DMS53 treated with DMSO at 0.1 percent for 48 hours (cell line): ENCODE data around the gene GJD3.

Experiments used
- DNase-seq: peaks from one replicate; lab custom pipeline; 2025; ENCODE audit not compliant: unreplicated experiment; lab: John Stamatoyannopoulos, UW

GJD3 gene

DNA sequence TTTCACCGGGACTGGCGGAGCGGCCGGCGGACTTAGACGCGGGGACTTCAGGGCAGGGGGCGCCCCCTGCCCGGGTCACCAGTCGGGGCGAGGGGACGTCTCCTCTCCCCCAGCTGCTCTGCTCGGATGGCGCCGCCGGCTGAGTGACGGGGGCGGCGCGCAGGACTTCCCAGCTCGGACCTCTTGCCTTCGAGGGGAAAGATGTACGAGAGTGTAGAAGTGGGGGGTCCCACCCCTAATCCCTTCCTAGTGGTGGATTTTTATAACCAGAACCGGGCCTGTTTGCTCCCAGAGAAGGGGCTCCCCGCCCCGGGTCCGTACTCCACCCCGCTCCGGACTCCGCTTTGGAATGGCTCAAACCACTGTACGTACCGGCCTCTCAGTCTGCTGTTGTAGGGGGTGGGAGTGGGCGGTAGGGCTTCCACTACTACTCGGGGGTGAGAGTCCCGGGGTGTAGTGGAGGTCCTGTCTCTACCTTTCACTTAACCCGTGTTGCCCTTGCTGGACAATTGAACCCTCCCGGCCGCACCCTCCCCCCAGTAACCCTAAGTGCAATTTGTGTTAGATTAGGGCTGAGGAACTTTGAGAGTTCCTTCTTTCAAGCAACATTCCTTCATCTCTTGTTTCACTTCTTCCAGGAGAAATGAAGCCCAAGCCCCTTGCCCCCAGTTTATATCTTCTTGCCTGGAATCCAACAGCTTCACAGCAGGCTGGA is 21.9 kb downstream of the GJD3 start:
- DNase-seq: no peak

DNA sequence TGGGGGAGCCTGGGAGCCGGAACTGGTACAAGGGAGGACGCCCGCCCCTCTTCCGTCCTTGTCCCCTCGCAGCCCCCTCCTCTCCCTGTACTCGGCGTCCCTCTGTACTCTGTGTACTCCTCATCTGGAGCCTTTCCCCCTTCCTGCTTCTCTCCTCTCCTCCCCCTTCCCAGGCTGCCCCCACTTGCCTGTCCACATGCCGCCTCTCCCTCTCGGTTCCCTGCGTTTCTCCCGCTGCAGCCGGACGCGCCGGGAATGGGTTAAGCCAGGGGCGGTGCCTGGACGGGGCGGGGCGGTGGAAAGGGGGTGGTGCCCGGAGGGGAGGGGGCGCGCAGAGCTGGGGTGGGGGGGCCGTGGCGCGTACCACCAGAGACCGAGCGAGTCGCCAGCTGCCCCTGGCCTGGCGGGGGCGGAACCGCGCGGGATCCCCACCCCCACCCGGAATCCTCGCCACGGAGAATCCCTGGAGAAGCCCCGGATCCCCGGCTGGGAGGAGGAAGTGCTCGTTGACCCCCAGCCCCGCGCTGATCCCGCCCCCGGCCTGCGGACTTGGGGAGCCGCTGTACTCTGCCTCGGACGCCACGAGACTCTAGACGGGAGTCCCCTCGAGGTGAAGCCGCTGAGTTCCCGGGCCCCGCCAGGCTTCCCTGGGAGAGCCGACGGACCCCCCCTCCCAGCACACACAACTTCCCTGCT is 22.6 kb downstream of the GJD3 start:
- no peak for DNase-seq

DNA sequence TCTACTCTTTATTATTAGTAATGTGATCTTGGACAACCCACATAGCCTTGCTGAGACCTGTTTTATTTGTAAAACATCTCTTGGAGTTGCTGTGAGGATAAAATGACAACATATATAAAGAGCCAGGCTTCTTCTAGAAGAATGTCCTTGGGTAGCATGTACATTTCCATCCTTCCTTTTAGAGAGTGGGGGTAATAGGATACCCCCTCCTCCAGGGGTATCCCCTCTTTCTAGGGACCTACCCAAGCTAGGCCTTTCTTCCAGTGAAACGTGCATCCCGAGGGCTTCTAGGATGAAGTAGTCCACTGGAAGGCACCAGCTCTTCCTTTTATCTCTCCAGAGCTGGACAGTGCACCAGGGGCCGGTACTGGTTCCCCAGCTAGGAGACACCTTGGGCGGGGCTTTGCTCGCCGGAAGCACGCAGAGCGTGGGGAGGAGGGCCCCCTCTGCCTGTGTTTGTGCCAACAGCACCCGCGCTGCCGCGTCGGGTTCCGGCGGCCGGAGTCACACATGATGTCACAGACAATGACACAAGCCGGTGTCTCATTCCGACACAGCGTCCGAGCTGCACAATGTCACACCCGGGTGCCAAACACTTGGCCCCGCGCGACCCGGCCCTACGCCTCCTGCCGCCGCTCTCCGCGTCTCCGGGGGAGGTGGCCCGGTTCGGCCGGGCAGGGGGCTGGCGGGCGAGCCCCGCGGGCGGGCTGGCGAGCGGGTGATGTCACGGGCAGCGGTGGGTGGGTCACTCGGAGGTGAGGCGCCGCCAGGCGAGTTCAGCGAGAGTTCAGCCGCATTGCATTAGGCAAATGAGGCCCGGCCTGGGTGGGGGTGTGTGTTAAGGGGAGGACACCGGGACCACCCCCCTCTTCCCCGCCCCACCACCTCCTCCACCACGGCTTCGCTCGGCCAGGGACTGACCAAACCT is 23.4 kb downstream of the GJD3 start:
- DNase-seq: peak; percentile 84

- DNase-seq: no peak
Observed at GRCh38 chr17:40340327-40340726, 24.2 kb downstream of the GJD3 start.

GRCh38 chr17:40338941-40339649 is 25.4 kb downstream of the GJD3 start:
- DNase-seq: no peak

DNA sequence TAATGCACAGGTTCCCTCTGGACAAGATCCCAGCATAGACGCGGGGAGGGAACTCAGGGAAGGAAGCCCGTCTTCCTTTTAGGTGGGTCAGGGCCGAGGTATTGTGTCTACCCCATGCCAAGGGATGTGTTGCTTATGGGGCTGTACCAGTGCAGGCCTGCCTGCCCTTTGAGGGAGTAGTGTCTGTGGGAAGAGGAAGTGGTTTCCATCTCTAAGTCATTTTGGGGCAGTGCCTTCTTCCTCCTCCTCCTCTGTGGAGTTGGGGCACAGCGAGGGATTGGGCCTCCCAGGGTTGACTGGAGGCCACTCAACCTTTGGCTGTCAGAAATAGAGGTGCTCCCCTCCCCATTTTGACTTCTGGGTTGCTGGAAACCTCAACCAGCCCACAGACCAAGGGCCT is 26.5 kb downstream of the GJD3 start:
- DNase-seq: no peak

DNA sequence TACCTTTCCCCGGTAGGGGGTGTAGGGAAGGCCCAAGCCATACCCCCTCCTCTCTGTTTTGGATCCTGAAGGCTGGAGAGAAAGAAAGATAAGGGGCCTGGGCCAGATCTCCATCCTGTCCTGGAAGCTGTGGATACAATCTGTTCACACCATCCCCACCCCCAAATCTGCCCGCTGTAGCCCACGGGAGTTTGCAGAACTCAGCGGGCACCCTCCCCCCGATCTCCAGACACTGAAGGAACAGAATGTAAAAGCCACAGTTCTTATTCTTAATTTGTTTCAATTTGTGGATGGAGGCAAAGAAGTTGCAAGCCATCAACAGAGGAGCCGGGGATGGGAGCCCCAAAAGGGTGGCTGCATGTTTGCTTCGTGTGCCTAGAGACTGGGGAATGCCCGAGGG is 27.2 kb downstream of the GJD3 start:
- DNase-seq: no peak

GRCh38 chr17:40335620-40336019 is 28.9 kb downstream of the GJD3 start:
- no peak for DNase-seq

- DNase-seq: no peak
Observed at GRCh38 chr17:40333781-40334448, 30.6 kb downstream of the GJD3 start.

DNA sequence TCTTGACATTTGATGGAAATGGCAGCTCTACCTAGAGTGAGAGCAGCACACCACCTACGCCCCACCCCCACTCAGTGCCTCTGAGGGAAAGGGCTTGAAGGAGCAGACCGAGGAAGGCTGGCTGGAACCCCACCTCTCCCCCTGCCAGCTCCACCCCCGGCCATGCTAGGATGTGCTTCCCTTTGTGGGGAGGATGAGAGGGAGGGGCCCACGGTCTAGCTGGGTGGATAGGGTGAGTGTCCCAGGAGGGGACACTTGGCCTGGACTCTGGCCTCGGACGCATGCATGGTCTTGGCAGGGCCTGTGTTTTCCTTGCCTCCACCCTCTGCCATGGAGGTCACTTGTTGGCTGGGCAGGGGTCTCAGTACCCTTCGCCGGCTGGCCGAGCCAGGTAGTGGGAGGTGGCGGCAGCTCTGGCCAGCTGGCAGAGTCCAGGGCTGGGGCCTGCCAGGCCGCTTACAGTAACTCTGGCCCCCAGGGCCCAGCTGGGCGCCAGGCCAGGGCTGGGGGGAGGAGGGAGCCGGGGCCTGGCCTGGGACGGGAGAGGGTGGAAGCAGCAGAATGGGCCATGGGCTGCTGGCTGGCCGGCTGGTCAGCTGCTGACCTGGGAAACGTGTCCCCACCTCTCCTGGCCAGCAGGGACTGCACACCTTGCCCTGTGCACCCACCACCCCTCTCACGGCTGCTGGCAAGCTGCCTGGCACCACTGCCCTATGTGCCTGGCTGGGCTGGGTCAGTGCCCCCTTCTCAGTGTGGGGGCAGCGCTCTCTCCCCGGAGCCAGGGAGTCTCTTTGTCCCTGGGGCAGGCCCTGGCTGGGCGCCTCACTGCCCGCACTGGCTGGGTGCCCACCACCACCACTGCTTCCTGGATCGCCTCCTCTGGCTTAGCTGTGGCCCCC is 32.5 kb downstream of the GJD3 start:
- DNase-seq: peak; percentile 33

DNA sequence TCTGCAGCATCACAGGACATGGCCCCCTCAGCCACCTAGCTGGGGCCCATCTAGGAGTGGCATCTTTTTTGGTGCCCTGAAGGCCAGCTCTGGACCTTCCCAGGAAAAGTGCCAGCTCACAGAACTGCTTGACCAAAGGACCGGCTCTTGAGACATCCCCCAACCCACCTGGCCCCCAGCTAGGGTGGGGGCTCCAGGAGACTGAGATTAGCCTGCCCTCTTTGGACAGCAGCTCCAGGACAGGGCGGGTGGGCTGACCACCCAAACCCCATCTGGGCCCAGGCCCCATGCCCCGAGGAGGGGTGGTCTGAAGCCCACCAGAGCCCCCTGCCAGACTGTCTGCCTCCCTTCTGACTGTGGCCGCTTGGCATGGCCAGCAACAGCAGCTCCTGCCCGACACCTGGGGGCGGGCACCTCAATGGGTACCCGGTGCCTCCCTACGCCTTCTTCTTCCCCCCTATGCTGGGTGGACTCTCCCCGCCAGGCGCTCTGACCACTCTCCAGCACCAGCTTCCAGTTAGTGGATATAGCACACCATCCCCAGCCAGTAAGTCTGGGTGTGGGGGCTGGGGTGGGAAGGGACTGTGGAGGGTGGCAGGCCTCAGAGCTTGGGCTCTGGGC is 33.6 kb downstream of the GJD3 start:
- no peak for DNase-seq

- DNase-seq: peak; percentile 13
Observed at GRCh38 chr17:40329839-40330794, 34.4 kb downstream of the GJD3 start.

DNA sequence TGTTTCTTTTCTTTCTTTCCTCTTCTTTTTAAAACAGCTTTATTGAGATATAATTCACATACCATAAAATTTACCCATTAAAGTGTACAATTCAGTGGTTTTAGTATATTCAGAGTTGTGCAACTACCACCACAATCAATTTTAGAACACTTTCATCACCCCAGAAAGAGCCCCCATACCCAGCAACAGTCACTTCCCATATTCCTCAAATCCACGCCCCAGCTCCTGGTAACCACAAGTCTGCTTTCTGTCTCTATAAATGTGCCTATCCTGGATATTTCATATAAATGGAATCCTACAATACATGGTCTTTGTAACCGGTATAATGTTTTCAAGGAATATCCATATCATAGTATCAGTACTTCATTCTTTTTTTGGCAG is 36.2 kb downstream of the GJD3 start:
- no peak for DNase-seq

DNA sequence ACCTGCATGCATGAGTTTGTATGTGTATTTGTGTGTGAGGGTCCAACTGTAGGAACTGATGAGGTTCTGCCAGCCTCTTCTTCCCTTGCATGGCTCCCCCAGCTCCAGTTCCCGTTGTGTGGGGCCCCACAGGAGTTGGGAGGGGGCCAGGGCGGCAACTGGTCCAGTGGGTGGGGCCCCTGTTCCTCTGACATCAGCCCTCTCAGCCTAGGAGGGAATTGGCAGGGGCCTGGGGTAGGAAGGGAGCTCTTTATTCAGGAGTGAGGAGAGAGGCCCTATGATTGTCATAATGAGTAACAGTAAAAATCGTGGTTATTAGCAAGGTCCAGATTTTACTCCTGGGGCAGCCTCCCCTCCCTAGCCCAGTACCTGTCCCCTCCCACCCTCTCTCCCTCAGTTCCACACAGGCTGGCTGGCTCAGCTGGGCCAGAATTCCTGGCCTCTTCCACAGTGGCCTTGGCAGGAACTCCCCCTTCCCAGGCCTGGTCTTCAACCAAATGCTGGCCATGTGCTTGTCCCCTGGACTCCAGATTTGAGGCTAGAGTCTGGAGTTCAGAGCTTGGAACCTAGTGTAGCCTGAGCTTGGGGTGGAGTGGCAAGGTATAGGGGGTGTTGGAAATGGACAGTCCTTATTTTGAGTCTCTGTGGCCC is 36.7 kb downstream of the GJD3 start:
- no peak for DNase-seq

DNA sequence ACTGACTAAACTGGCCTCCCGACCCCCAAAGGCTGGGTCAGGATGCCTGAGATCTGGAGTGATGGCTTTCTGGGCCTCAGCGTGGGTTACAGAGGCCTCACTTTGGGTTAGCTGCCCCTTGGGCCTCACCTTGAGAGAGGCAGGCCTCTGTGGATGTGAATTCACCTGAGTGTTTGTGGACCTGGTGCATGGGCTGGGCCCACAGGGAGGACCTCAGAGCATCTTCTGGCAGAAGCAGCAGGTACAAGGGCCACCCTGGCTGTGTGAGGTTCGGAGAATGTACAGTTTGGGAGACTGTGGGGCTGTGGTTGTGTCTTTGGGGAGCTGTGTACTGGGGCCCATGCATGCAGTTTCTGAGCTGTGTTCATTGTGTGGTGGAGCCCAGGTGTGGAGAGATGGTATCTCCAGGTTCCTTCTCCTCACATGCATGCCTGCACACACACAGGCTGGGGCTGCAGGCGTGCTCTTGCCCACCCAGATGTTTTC is 37.2 kb downstream of the GJD3 start:
- DNase-seq: no peak

DNA sequence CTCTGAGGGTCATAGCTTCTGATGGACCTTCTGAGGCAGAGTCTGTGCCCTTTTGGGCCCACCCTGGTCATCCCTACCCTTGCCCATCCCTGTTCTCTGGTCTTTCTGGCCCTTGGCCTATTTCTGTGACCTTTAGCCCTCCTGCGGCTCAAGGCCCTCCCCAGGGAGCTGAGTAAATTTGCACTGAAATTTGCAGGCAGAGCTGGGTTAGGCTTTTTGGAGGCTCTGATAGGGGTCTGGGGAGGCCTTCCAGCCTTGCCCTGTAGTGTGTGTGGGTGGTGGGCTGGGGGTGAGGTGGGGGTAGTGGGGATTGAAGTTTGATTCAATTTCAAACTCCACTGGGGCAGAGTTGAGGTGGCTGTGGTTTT is 37.7 kb downstream of the GJD3 start:
- DNase-seq: no peak
